IMR-90 (cell line): ENCODE results near the gene HNRNPM. TPM values are rescaled to one million over a fixed set of nuclear protein-coding genes. Genes with fewer than 3 reads are reported as not detected.

Experiments
- ATAC-seq: fragments of 200-7000 bp; cut with Tn5 transposase; 2 replicates; pipeline ENCODE4 v1.9.1; 2020; ENCODE audit warnings: low read depth, mild to moderate bottlenecking, moderate library complexity
- BruUV-seq: library from RNA; stranded (reverse); fragments of 400-500 nt; replicated peaks from 2 replicates; lab custom pipeline; 2021; lab: Mats Ljungman, UMichigan
- CTCF ChIA-PET: fragments of 300-600 bp; formaldehyde crosslinking; extraction: SDS; loops from one replicate; lab custom pipeline; 2021; ENCODE audit warnings: antibody characterized with exemption; lab: Yijun Ruan, JAX
- POLR2A ChIA-PET: fragments of 300-600 bp; sonication (Branson Sonifier 250); formaldehyde crosslinking; loops from one replicate; lab custom pipeline; 2022; ENCODE audit warnings: antibody characterized with exemption; ENCODE audit not compliant: unreplicated experiment; lab: Charles Lee
- DNase-seq: peaks from one replicate; pipeline ENCODE4 v3.0.0; 2013
- H2AFZ ChIP-seq: replicated peaks from 2 replicates; pipeline ENCODE3; 2013; ENCODE audit warnings: low read length, mild to moderate bottlenecking; ENCODE audit not compliant: poor library complexity
- H2AK5ac ChIP-seq: 2 replicates; pipeline ENCODE4 v1.6.1; 2013; ENCODE audit warnings: low read depth, low read length, inconsistent platforms
- H2AK9ac ChIP-seq: replicated peaks from 2 replicates; pipeline ENCODE3; 2013; ENCODE audit warnings: mild to moderate bottlenecking, low read depth, low read length, moderate library complexity; ENCODE audit not compliant: poor library complexity
- H2BK120ac ChIP-seq: 2 replicates; pipeline ENCODE4 v1.6.1; 2013; ENCODE audit warnings: low read depth, low read length, inconsistent platforms
- H2BK15ac ChIP-seq: 3 replicates; pipeline ENCODE4 v1.6.1; 2013; ENCODE audit warnings: low read depth, low read length, inconsistent platforms
- H2BK20ac ChIP-seq: 2 replicates; pipeline ENCODE4 v1.6.1; 2013; ENCODE audit warnings: low read depth, mild to moderate bottlenecking, inconsistent platforms, low read length, moderate library complexity
- H2BK5ac ChIP-seq: 2 replicates; pipeline ENCODE4 v1.6.1; 2013; ENCODE audit warnings: mild to moderate bottlenecking, low read depth, low read length, inconsistent platforms; ENCODE audit not compliant: poor library complexity, severe bottlenecking
- H3K14ac ChIP-seq: replicated peaks from 2 replicates; pipeline ENCODE4 v1.6.1; 2013; ENCODE audit warnings: low read depth, low read length, inconsistent platforms
- H3K18ac ChIP-seq: 2 replicates; pipeline ENCODE4 v1.6.1; 2013; ENCODE audit warnings: low read depth, low read length, control low read depth
- H3K23ac ChIP-seq: 2 replicates; pipeline ENCODE4 v1.6.1; 2013; ENCODE audit warnings: low read depth, low read length, inconsistent platforms
- H3K27ac ChIP-seq: 2 replicates; pipeline ENCODE4 v1.5.1; 2013; ENCODE audit warnings: mild to moderate bottlenecking, control low read depth, low read length; ENCODE audit not compliant: insufficient read depth
- H3K27me3 ChIP-seq: 2 replicates; pipeline ENCODE4 v1.6.1; 2013; ENCODE audit warnings: low read length; ENCODE audit not compliant: control insufficient read depth, insufficient read depth
- H3K36me3 ChIP-seq: 2 replicates; pipeline ENCODE4 v1.6.1; 2013; ENCODE audit warnings: low read length, mixed read lengths; ENCODE audit not compliant: control insufficient read depth, insufficient read depth
- H3K4ac ChIP-seq: 2 replicates; pipeline ENCODE4 v1.6.1; 2013; ENCODE audit warnings: low read depth, low read length, inconsistent platforms
- H3K4me1 ChIP-seq: 2 replicates; pipeline ENCODE4 v1.6.1; 2013; ENCODE audit warnings: low read length, mixed read lengths; ENCODE audit not compliant: control insufficient read depth, insufficient read depth
- H3K4me2 ChIP-seq: 2 replicates; pipeline ENCODE4 v1.6.1; 2013; ENCODE audit warnings: low read depth, mild to moderate bottlenecking, control low read depth, low read length, moderate library complexity
- H3K4me3 ChIP-seq: 2 replicates; pipeline ENCODE4 v1.5.1; 2013; ENCODE audit warnings: low read depth, mild to moderate bottlenecking, control low read depth, low read length, moderate library complexity; ENCODE audit not compliant: insufficient read depth
- H3K56ac ChIP-seq: 2 replicates; pipeline ENCODE4 v1.6.1; 2013; ENCODE audit warnings: low read length, inconsistent platforms; ENCODE audit not compliant: insufficient read depth; ENCODE audit errors: extremely low read depth
- H3K79me1 ChIP-seq, 2 experiments: 2 replicates each; pipeline ENCODE4 v1.6.1; 2013; ENCODE audit warnings: low read length in 2 of 2, inconsistent platforms in 1 of 2, low read depth in 1 of 2
- H3K9ac ChIP-seq: 2 replicates; pipeline ENCODE4 v1.6.1; 2013; ENCODE audit warnings: low read depth, low read length, control low read depth
- H3K9me1 ChIP-seq: 2 replicates; pipeline ENCODE4 v1.6.1; 2013; ENCODE audit warnings: low read length, inconsistent platforms; ENCODE audit not compliant: insufficient read depth
- H3K9me3 ChIP-seq: 2 replicates; pipeline ENCODE4 v1.6.1; 2013; ENCODE audit warnings: low read length; ENCODE audit not compliant: control insufficient read depth, insufficient read depth
- H4K20me1 ChIP-seq: 2 replicates; pipeline ENCODE4 v1.6.1; 2013; ENCODE audit warnings: low read length, inconsistent platforms; ENCODE audit not compliant: insufficient read depth
- H4K5ac ChIP-seq: 2 replicates; pipeline ENCODE4 v1.6.1; 2013; ENCODE audit warnings: mild to moderate bottlenecking, low read depth, low read length, control low read depth
- H4K8ac ChIP-seq, 2 experiments: 2 replicates each; pipeline ENCODE4 v1.6.1; 2013; ENCODE audit warnings: low read depth in 2 of 2, low read length in 2 of 2, control low read depth in 1 of 2, inconsistent platforms in 1 of 2
- H4K91ac ChIP-seq: 2 replicates; pipeline ENCODE4 v1.6.1; 2013; ENCODE audit warnings: low read depth, low read length, inconsistent platforms; ENCODE audit not compliant: insufficient read depth
- BHLHE40 ChIP-seq: fragments of 150-350 bp; IDR thresholded peaks from 2 replicates; pipeline ENCODE4 v1.6.1; 2016; ENCODE audit warnings: mild to moderate bottlenecking, low read depth, low read length
- CEBPB ChIP-seq: IDR thresholded peaks from 2 replicates; pipeline ENCODE4 v1.6.1; 2012; ENCODE audit warnings: low read depth, low read length, improper control_type of control experiment
- CHD1 ChIP-seq: IDR thresholded peaks from 2 replicates; pipeline ENCODE4 v1.6.1; 2012; ENCODE audit warnings: low read depth, low read length, improper control_type of control experiment
- CTCF ChIP-seq: conservative IDR thresholded peaks from 2 replicates; pipeline ENCODE4 v1.5.1; 2012; ENCODE audit warnings: mild to moderate bottlenecking, low read depth, low read length, improper control_type of control experiment
- ELK1 ChIP-seq: fragments of 150-350 bp; IDR thresholded peaks from 2 replicates; pipeline ENCODE4 v1.6.1; 2016; ENCODE audit warnings: low read depth, mild to moderate bottlenecking, low read length, moderate library complexity, borderline replicate concordance
- FOS ChIP-seq: fragments of 150-350 bp; IDR thresholded peaks from 2 replicates; pipeline ENCODE4 v1.6.1; 2016; ENCODE audit warnings: low read depth, low read length
- MAFK ChIP-seq: IDR thresholded peaks from 2 replicates; pipeline ENCODE4 v1.6.1; 2012; ENCODE audit warnings: low read depth, low read length, improper control_type of control experiment
- MAZ ChIP-seq: IDR thresholded peaks from 2 replicates; pipeline ENCODE4 v1.6.1; 2012; ENCODE audit warnings: low read depth, mild to moderate bottlenecking, low read length, improper control_type of control experiment, moderate library complexity, borderline replicate concordance
- MXI1 ChIP-seq: IDR thresholded peaks from 2 replicates; pipeline ENCODE4 v1.6.1; 2012; ENCODE audit warnings: low read depth, mild to moderate bottlenecking, low read length, moderate library complexity, borderline replicate concordance
- NFE2L2 ChIP-seq: fragments of 150-350 bp; IDR thresholded peaks from 2 replicates; pipeline ENCODE4 v1.6.1; 2016; ENCODE audit warnings: low read depth, mild to moderate bottlenecking, low read length
- POLR2A ChIP-seq: IDR thresholded peaks from 2 replicates; pipeline ENCODE4 v1.6.1; 2012; ENCODE audit warnings: mild to moderate bottlenecking, low read depth, low read length
- RAD21 ChIP-seq: IDR thresholded peaks from 2 replicates; pipeline ENCODE4 v1.6.1; 2012; ENCODE audit warnings: low read length, improper control_type of control experiment
- RCOR1 ChIP-seq: IDR thresholded peaks from 2 replicates; pipeline ENCODE4 v1.6.1; 2012; ENCODE audit warnings: mild to moderate bottlenecking, low read length, improper control_type of control experiment; ENCODE audit not compliant: insufficient replicate concordance
- RFX5 ChIP-seq: IDR thresholded peaks from 2 replicates; pipeline ENCODE4 v1.8.0; 2012; ENCODE audit warnings: low read depth, mild to moderate bottlenecking, low read length, moderate library complexity
- SMC3 ChIP-seq: fragments of 150-350 bp; IDR thresholded peaks from 2 replicates; pipeline ENCODE4 v1.6.1; 2016; ENCODE audit warnings: low read depth, mild to moderate bottlenecking, antibody characterized with exemption, low read length, moderate library complexity
- USF2 ChIP-seq: fragments of 150-350 bp; IDR thresholded peaks from 2 replicates; pipeline ENCODE4 v1.6.1; 2017; ENCODE audit warnings: mild to moderate bottlenecking, antibody characterized with exemption, low read length, low read depth
- WGBS, 2 experiments: methylation state at CpG; one replicate each; pipeline versions ENCODE4 v1.1.5 to v1.1.7; 2013; ENCODE audit warnings: missing lambda C conversion rate in 2 of 2; ENCODE audit not compliant: insufficient read length in 1 of 2; ENCODE audit errors: extremely low coverage in 2 of 2; 5-methylcytosine and 5-hydroxymethylcytosine counted together
- dilution Hi-C: fragments of 300-500 bp; cut with HindIII; formaldehyde crosslinking; loops from one replicate; pipeline ENCODE4 v1.14.3; 2018; ENCODE audit warnings: low sequenced_read_pairs; ENCODE audit not compliant: unreplicated experiment
- in situ Hi-C: fragments of 300-500 bp; cut with MboI; formaldehyde crosslinking; loops from 3 replicates; pipeline ENCODE4 v1.14.3; 2019; ENCODE audit warnings: low sequenced_read_pairs, inconsistent platforms, mixed read lengths
- intact Hi-C: fragments of 100-400 bp; cut with micrococcal nuclease; formaldehyde crosslinking; loops from 2 replicates; pipeline ENCODE4 v1.10.0; 2022
- polyA plus RNA-seq, 3 experiments: library from polyadenylated mRNA; depleted of rRNA; stranded (reverse); fragments of >200 nt; gene quantifications; 2 replicates each; pipeline ENCODE4 v1.2.3, GENCODE V29; 2012; ENCODE audit warnings: low replicate concordance in 1 of 3
- total RNA-seq: library from RNA; depleted of rRNA; stranded (reverse); fragments of >200 nt; gene quantifications from 2 replicates; pipeline ENCODE4 v1.2.3, GENCODE V29; 2012

Gene HNRNPM
- total and polyA plus RNA-seq, 2 of the 4 experiments (the other 2 are of a cell fraction), result 75.6 to 197 TPM

- Histone ChIP-seq H4K20me1 (peaks cover 18% of the 10 kb centered on the region; the same call in 1 of the 2 replicates), H4K5ac (no peak overlapping the region), H3K27me3 (no peaks in the 10 kb centered on the region), H2BK20ac (no peak overlapping the region), H3K79me1 (peaks cover 17 to 24% of the 10 kb centered on the region in 2 experiments), H3K4me2 (no peak overlapping the region), H3K4ac (no peak overlapping the region), H4K8ac (no peak overlapping the region), H2BK5ac (no peak overlapping the region), H3K18ac (no peak overlapping the region), H3K56ac (no peak overlapping the region), H3K23ac (no peak overlapping the region), H3K9me3 (no peaks in the 10 kb centered on the region), H3K4me3 (no peak overlapping the region), H3K9me1 (peaks cover 19% of the 10 kb centered on the region), H3K4me1 (no peaks in the 10 kb centered on the region; the same call in none of the 2 replicates), H2BK15ac (no peak overlapping the region), H3K9ac (no peak overlapping the region), H2AK9ac (no peak overlapping the region), H2AFZ (no peak overlapping the region), H2BK120ac (no peak overlapping the region), H3K36me3 (no peaks in the 10 kb centered on the region), H2AK5ac (no peak overlapping the region), H3K14ac (no peak overlapping the region), H3K27ac (no peak overlapping the region), H4K91ac (no peak overlapping the region)
- dilution Hi-C loops, result no loop called here
- ChIA-PET CTCF (no interaction called here), POLR2A (no interaction called here)
- no peak for DNase-seq
- BruUV-seq, result no TSS peak
- in situ Hi-C loops, result no loop called here
- ATAC-seq, result no peak
- intact Hi-C loops, result no loop called here
- 100% methylated on average over 1 of the region's 2 CpGs; no CpG with 5 or more reads in 1 of the 2 experiments for WGBS, 2 experiments
- TF ChIP-seq MAZ (no peak), CEBPB (no peak), RAD21 (no peak), CHD1 (no peak), MAFK (no peak), RFX5 (no peak), MXI1 (no peak), POLR2A (no peak), SMC3 (no peak), NFE2L2 (no peak), FOS (no peak), CTCF (no peak), BHLHE40 (no peak), RCOR1 (no peak), USF2 (no peak), ELK1 (no peak)
Observed at GRCh38 chr19:8532225-8532624, 87.5 kb downstream of the HNRNPM start.
